H1 (cell line): ENCODE data around the gene LCN15. TPM values are rescaled to one million over a fixed set of nuclear protein-coding genes. Genes with fewer than 3 reads are reported as not detected.

ENCODE experiments used
- NRF1 ChIP-seq: IDR thresholded peaks from 2 replicates; pipeline ENCODE4 v1.6.1; 2011; ENCODE audit warnings: mild to moderate bottlenecking, low read depth, low read length, improper control_type of control experiment
- polyA plus RNA-seq, 7 experiments: library from polyadenylated mRNA; depleted of rRNA in 3 of 7; stranded (reverse) in 5 of 7; unstranded in 2 of 7; fragments of >200 nt in 5 of 7; fragments of 200-250 nt in 2 of 7; gene quantifications; 1 replicate in 5 of 7; 2 replicates in 1 of 7; 4 replicates in 1 of 7; pipeline versions ENCODE4 v1.2.1 to v1.2.3, GENCODE V29; 2011 to 2013; ENCODE audit warnings: missing spikeins in 2 of 7, mixed read lengths in 2 of 7
- total RNA-seq: library from RNA; stranded (reverse); fragmentation: NEBNext Ultra II Directional; extraction: Animal tissue kit (Norgen Biotek cat#: 25700); gene quantifications from 2 replicates; pipeline ENCODE4 v1.2.1, GENCODE V29; 2021

Gene LCN15
- total and polyA plus RNA-seq, 2 of the 8 experiments (the other 6 are each of a cell fraction or from before 2014, with no cell fraction given), result 0.08 to 0.47 TPM

- TF ChIP-seq NRF1, result no peak
These were observed 43.4 kb downstream of the LCN15 start (continued) for GRCh38 chr9:136720898-136721338.
